ENCODE measurements around the gene NDUFV1. TPM values are rescaled to one million over a fixed set of nuclear protein-coding genes. Genes with fewer than 3 reads are reported as not detected.
"Not testable (repeated sequence)": the region's sequence is repeated elsewhere in the genome, so short reads cannot be mapped to it uniquely, and the experiment has no call there.

Gene NDUFV1
- total RNA-seq, 1 experiment from 2014 or later: 216 TPM

- CTCF ChIA-PET: no interaction called here
- Mint-ChIP-seq H3K36me3 (ENCODE audit: insufficient read depth, unreplicated experiment) (no peaks in the 10 kb centered on the region), H3K27me3 (ENCODE audit: unreplicated experiment) (peaks cover 26% of the 10 kb centered on the region), H3K4me1 (ENCODE audit: low read depth, unreplicated experiment) (no peaks in the 10 kb centered on the region), H3K27ac (ENCODE audit: unreplicated experiment) (no peak overlapping the region), H3K9me3 (ENCODE audit: low read depth, unreplicated experiment) (peaks cover 3% of the 10 kb centered on the region), H3K4me3 (ENCODE audit: low read depth, unreplicated experiment) (no peak overlapping the region)
- no peak for DNase-seq
- TF ChIP-seq CTCF (IDR thresholded peaks at IDR 0.05; ENCODE audit: unreplicated experiment): no peak
- intact Hi-C loops (cut with micrococcal nuclease; ENCODE audit: unreplicated experiment): no loop called here
- BruUV-seq (replicated peaks): no TSS peak
Measured at GRCh38 chr11:67599149-67599548, 7.6 kb upstream of the NDUFV1 start.

GRCh38 chr11:67600324-67601029 is 6.3 kb upstream of the NDUFV1 start:
- no peak for TF ChIP-seq CTCF (IDR thresholded peaks at IDR 0.05; ENCODE audit: unreplicated experiment)
- Mint-ChIP-seq H3K36me3 (ENCODE audit: insufficient read depth, unreplicated experiment) (peaks cover 5% of the 10 kb centered on the region), H3K4me3 (ENCODE audit: low read depth, unreplicated experiment) (no peak overlapping the region), H3K4me1 (ENCODE audit: low read depth, unreplicated experiment) (peaks cover 2% of the 10 kb centered on the region), H3K9me3 (ENCODE audit: low read depth, unreplicated experiment) (peaks cover 3% of the 10 kb centered on the region), H3K27ac (ENCODE audit: unreplicated experiment) (no peak overlapping the region), H3K27me3 (ENCODE audit: unreplicated experiment) (peaks cover 26% of the 10 kb centered on the region)
- intact Hi-C loops (cut with micrococcal nuclease; ENCODE audit: unreplicated experiment): no loop called here
- no peak for DNase-seq
- no TSS peak for BruUV-seq (replicated peaks)
- CTCF ChIA-PET: no interaction called here

DNA sequence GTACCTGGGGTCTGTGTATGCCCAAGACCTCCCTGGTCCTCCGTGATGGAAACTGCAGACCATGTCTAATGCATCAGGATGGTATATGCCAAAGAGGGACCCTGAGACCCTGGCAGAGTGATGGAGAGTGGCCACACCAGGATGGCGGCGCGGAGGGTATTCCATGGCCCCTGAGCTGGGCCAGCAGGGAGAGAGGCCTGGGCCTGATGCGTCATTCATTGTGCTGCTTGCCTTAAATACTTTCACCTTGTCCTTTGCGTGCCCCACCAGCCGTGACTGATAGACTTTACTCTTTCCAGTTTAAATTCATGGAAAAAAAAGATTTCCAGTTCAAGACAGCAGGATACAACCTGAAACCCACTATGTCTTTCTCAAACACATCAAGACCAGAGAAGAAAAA is 5.6 kb upstream of the NDUFV1 start:
- TF ChIP-seq CTCF (IDR thresholded peaks at IDR 0.05; ENCODE audit: unreplicated experiment): no peak
- no TSS peak for BruUV-seq (replicated peaks)
- no peak overlapping the region for H3K4me3 Mint-ChIP-seq (ENCODE audit: low read depth, unreplicated experiment)
- no peak for DNase-seq
- H3K27me3 Mint-ChIP-seq (ENCODE audit: unreplicated experiment): peaks cover 26% of the 10 kb centered on the region
- H3K9me3 Mint-ChIP-seq (ENCODE audit: low read depth, unreplicated experiment): peaks cover 3% of the 10 kb centered on the region
- H3K36me3 Mint-ChIP-seq (ENCODE audit: insufficient read depth, unreplicated experiment): peaks cover 10% of the 10 kb centered on the region
- H3K27ac Mint-ChIP-seq (ENCODE audit: unreplicated experiment): no peak overlapping the region
- intact Hi-C loops (cut with micrococcal nuclease; ENCODE audit: unreplicated experiment): no loop called here
- CTCF ChIA-PET: interaction anchor here (0.7 kb wide), 1 partner anchor 45 kb away, joined by 7 read pairs; no protein-coding TSS in a partner anchor
- H3K4me1 Mint-ChIP-seq (ENCODE audit: low read depth, unreplicated experiment): peaks cover 9% of the 10 kb centered on the region

DNA sequence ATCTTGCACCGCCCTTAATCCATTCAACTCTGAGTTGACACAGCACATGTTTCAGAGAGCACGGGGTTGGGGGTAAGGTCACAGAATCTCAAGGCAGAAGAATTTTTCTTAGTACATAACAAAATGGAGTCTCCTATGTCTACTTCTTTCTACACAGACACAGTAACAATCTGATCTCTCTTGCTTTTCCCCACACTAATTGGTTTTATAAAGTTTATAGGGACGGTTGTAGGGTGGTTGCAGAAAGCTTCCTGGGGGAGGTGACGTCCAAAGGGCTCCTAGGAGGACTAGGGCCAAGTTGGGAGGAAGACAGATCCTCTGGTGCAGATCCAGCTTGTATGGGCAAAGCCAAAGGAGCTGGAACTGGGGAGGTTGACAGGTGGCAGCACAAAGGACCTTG is 2.6 kb upstream of the NDUFV1 start:
- Mint-ChIP-seq H3K36me3 (ENCODE audit: insufficient read depth, unreplicated experiment) (peaks cover 36% of the 10 kb centered on the region), H3K4me1 (ENCODE audit: low read depth, unreplicated experiment) (peaks cover 10% of the 10 kb centered on the region), H3K27me3 (ENCODE audit: unreplicated experiment) (peaks cover 26% of the 10 kb centered on the region), H3K4me3 (ENCODE audit: low read depth, unreplicated experiment) (peak overlapping the region; percentile 6)
- H3K27ac Mint-ChIP-seq (ENCODE audit: unreplicated experiment); CTCF ChIA-PET; H3K9me3 Mint-ChIP-seq (ENCODE audit: low read depth, unreplicated experiment); BruUV-seq (replicated peaks); intact Hi-C loops (cut with micrococcal nuclease; ENCODE audit: unreplicated experiment); DNase-seq: not testable (repeated sequence)

DNA sequence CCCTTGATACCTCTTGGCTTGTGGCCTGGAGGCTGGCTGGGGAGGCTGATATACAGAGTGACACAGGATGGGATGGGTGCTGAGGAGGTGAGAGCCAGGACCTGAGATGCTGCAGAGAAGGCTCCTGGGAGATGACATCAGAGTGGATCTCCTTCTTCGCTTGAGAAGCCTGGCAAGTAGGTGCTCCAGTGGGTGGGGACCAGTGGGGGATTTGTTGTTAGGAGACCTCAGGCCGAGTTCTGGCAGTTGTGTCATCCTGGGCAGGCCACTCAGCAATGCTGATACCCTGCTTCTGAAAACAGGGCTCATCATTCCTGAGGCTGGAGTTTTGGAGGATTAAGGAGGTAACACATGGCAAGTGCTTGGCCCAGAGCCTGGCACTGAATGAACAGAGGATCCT is 1.9 kb upstream of the NDUFV1 start:
- TF ChIP-seq CTCF (IDR thresholded peaks at IDR 0.05; ENCODE audit: unreplicated experiment): no peak
- DNase-seq: no peak
- no TSS peak for BruUV-seq (replicated peaks)
- intact Hi-C loops (cut with micrococcal nuclease; ENCODE audit: unreplicated experiment): no loop called here
- H3K36me3 Mint-ChIP-seq (ENCODE audit: insufficient read depth, unreplicated experiment): peaks cover 40% of the 10 kb centered on the region
- peak overlapping the region; percentile 6 for H3K4me3 Mint-ChIP-seq (ENCODE audit: low read depth, unreplicated experiment)
- H3K4me1 Mint-ChIP-seq (ENCODE audit: low read depth, unreplicated experiment): peaks cover 10% of the 10 kb centered on the region
- CTCF ChIA-PET: no interaction called here
- no peak overlapping the region for H3K27ac Mint-ChIP-seq (ENCODE audit: unreplicated experiment)
- peaks cover 3% of the 10 kb centered on the region for H3K9me3 Mint-ChIP-seq (ENCODE audit: low read depth, unreplicated experiment)
- H3K27me3 Mint-ChIP-seq (ENCODE audit: unreplicated experiment): peaks cover 24% of the 10 kb centered on the region

Data from Calu3 (cell line).